ENCODE data around the gene SH2D4B.

DNA sequence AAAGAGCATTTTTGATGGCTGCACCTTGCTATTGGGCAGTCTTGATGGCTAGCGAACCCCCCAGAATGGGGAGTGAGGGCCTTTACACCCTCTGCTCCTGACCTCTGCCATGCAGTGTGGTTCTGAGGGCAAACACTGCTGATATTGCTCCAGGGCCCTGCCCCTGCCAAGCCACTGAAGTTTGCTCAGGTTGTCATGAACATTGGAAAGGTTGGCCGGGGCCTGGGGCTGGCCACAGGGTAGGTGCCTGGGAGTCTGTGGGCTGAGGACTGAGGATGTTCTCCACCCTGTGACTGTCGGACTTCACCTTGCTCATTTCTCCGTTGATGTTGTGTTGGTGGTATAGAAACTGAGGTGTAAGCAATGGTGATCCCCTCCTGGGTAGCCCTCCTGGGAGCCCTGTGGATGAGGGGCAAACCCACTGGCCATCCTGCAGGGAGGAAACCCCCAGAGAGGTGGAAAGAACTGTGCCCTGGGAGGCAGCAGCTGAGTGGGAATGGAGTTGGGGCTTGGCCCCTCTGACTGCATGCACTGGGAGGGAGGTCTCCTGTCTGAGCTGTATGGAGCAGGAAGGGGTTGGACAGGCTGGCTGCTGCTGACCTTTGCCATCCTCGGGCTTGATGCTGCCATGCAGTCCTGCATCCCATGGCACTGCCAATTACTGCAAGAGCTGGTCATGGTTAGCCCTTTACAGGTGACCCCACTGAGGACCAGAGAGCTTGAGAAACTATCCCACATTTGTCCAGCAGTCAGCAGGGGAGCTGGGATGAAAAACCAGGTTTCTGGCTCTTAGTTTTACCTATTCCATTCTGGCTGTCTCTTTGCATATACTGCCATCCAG is 77.1 kb downstream of the SH2D4B start:
- TF ChIP-seq POLR2A (IDR thresholded peaks at IDR 0.05) (no peak), CTCF (IDR thresholded peaks at IDR 0.05) (no peak)
